IPS DF 6.9 (cell line): ENCODE measurements around the gene CTNNA2.
"Not testable (repeated sequence)": the region's sequence is repeated elsewhere in the genome, so short reads cannot be mapped to it uniquely, and the experiment has no call there.

Source experiments
- DNase-seq: peaks from one replicate; pipeline ENCODE4 v3.0.0-alpha.2; 2013; ENCODE audit warnings: low read depth, low spot score
- H3K27ac ChIP-seq: one replicate; pipeline ENCODE4 v1.5.1; 2013; ENCODE audit warnings: low read length, control low read depth
- H3K27me3 ChIP-seq: 2 replicates; pipeline ENCODE4 v1.6.1; 2013; ENCODE audit warnings: mild to moderate bottlenecking, low read length; ENCODE audit not compliant: control insufficient read depth, insufficient read depth
- H3K36me3 ChIP-seq: 2 replicates; pipeline ENCODE4 v1.6.1; 2013; ENCODE audit warnings: low read length; ENCODE audit not compliant: control insufficient read depth, insufficient read depth
- H3K4me1 ChIP-seq: 2 replicates; pipeline ENCODE4 v1.6.1; 2013; ENCODE audit warnings: low read length; ENCODE audit not compliant: control insufficient read depth, insufficient read depth
- H3K4me3 ChIP-seq: 2 replicates; pipeline ENCODE4 v1.5.1; 2013; ENCODE audit warnings: mild to moderate bottlenecking, low read length
- H3K9me3 ChIP-seq: 2 replicates; pipeline ENCODE4 v1.6.1; 2013; ENCODE audit warnings: low read length, inconsistent platforms; ENCODE audit not compliant: control insufficient read depth, insufficient read depth
- WGBS: extraction: QIAGEN DNeasy Blood & Tissue Kit; methylation state at CpG from one replicate; pipeline ENCODE4 v1.1.7; 2013; ENCODE audit warnings: mixed read lengths, missing lambda C conversion rate; ENCODE audit not compliant: insufficient read length, insufficient coverage; 5-methylcytosine and 5-hydroxymethylcytosine counted together

CTNNA2 gene

GRCh38 chr2:80078290-80079036 lies 565.6 kb downstream of the CTNNA2 start:
- no peak overlapping the region for H3K27ac ChIP-seq
- WGBS, result no CpG with 5 or more reads among the region's 6 CpGs
- no peak for DNase-seq
- H3K4me3 ChIP-seq, result no peak overlapping the region
- H3K4me1 ChIP-seq, result no peaks in the 10 kb centered on the region
- H3K9me3 ChIP-seq, result no peaks in the 10 kb centered on the region
- no peaks in the 10 kb centered on the region for H3K36me3 ChIP-seq
- H3K27me3 ChIP-seq, result no peaks in the 10 kb centered on the region

- H3K9me3 ChIP-seq, result no peaks in the 10 kb centered on the region
- H3K27me3 ChIP-seq, result no peaks in the 10 kb centered on the region
- no peak overlapping the region for H3K27ac ChIP-seq
- no peak for DNase-seq
- H3K4me3 ChIP-seq, result no peak overlapping the region
- no peaks in the 10 kb centered on the region for H3K36me3 ChIP-seq
- H3K4me1 ChIP-seq, result no peaks in the 10 kb centered on the region
- WGBS, result no CpG with 5 or more reads among the region's 9 CpGs
These were observed 568.1 kb downstream of the CTNNA2 start for GRCh38 chr2:80080957-80081356.

- no peak for DNase-seq
- Histone ChIP-seq H3K27ac (no peak overlapping the region), H3K4me1 (no peaks in the 10 kb centered on the region), H3K36me3 (no peaks in the 10 kb centered on the region), H3K4me3 (no peak overlapping the region), H3K27me3 (no peaks in the 10 kb centered on the region), H3K9me3 (no peaks in the 10 kb centered on the region)
- WGBS, result no CpG with 5 or more reads among the region's 2 CpGs
These were observed 574.0 kb downstream of the CTNNA2 start for GRCh38 chr2:80086831-80087230.

GRCh38 chr2:80091237-80091636 lies 578.4 kb downstream of the CTNNA2 start:
- WGBS, result no CpG with 5 or more reads among the region's 4 CpGs
- Histone ChIP-seq H3K4me3 (no peak overlapping the region), H3K9me3 (no peaks in the 10 kb centered on the region), H3K36me3 (no peaks in the 10 kb centered on the region), H3K27me3 (no peaks in the 10 kb centered on the region), H3K4me1 (no peaks in the 10 kb centered on the region), H3K27ac (no peak overlapping the region)
- DNase-seq, result no peak

- no peak for DNase-seq
- Histone ChIP-seq H3K27me3 (no peaks in the 10 kb centered on the region), H3K27ac (no peak overlapping the region), H3K9me3 (no peaks in the 10 kb centered on the region), H3K4me1 (no peaks in the 10 kb centered on the region), H3K36me3 (no peaks in the 10 kb centered on the region), H3K4me3 (no peak overlapping the region)
These were observed 579.6 kb downstream of the CTNNA2 start for GRCh38 chr2:80092474-80092873.

GRCh38 chr2:80098503-80098902 lies 585.7 kb downstream of the CTNNA2 start:
- not testable (repeated sequence) for H3K4me3 ChIP-seq, H3K36me3 ChIP-seq, DNase-seq, H3K27me3 ChIP-seq, H3K9me3 ChIP-seq, H3K4me1 ChIP-seq, H3K27ac ChIP-seq
- no CpG with 5 or more reads among the region's 12 CpGs for WGBS

- WGBS, result no CpG with 5 or more reads among the region's 1 CpG
- H3K36me3 ChIP-seq, result no peaks in the 10 kb centered on the region
- no peak for DNase-seq
- no peaks in the 10 kb centered on the region for H3K4me1 ChIP-seq
- H3K4me3 ChIP-seq, result no peak overlapping the region
- no peaks in the 10 kb centered on the region for H3K9me3 ChIP-seq
- H3K27ac ChIP-seq, result no peak overlapping the region
- H3K27me3 ChIP-seq, result no peaks in the 10 kb centered on the region
These were observed 589.2 kb downstream of the CTNNA2 start for GRCh38 chr2:80102026-80102425.

GRCh38 chr2:80105015-80105640 lies 592.3 kb downstream of the CTNNA2 start:
- no peak for DNase-seq
- WGBS, result no CpG with 5 or more reads among the region's 7 CpGs

GRCh38 chr2:80111185-80111584 lies 598.3 kb downstream of the CTNNA2 start:
- Histone ChIP-seq H3K36me3 (no peaks in the 10 kb centered on the region), H3K4me1 (no peaks in the 10 kb centered on the region), H3K9me3 (no peaks in the 10 kb centered on the region), H3K27me3 (no peaks in the 10 kb centered on the region), H3K27ac (no peak overlapping the region), H3K4me3 (no peak overlapping the region)
- DNase-seq, result no peak

More at GRCh38 chr2:80105015-80105640, 592.3 kb downstream of the CTNNA2 start:
- H3K36me3 ChIP-seq, result no peaks in the 10 kb centered on the region
- no peaks in the 10 kb centered on the region for H3K27me3 ChIP-seq
- H3K4me3 ChIP-seq, result no peak overlapping the region
- H3K4me1 ChIP-seq, result no peaks in the 10 kb centered on the region
- no peaks in the 10 kb centered on the region for H3K9me3 ChIP-seq
- no peak overlapping the region for H3K27ac ChIP-seq

- no peak overlapping the region for H3K4me3 ChIP-seq
- H3K9me3 ChIP-seq, result no peaks in the 10 kb centered on the region
- no peak overlapping the region for H3K27ac ChIP-seq
- no peaks in the 10 kb centered on the region for H3K36me3 ChIP-seq
- no CpG with 5 or more reads among the region's 3 CpGs for WGBS
- no peak for DNase-seq
- no peaks in the 10 kb centered on the region for H3K27me3 ChIP-seq
- H3K4me1 ChIP-seq, result 0 out of 2 replicates have a peak, but pooled peaks cover 1% of the 10 kb centered on the region
These were observed 599.9 kb downstream of the CTNNA2 start for GRCh38 chr2:80112790-80113189.

- Histone ChIP-seq H3K4me3 (no peak overlapping the region), H3K27me3 (no peaks in the 10 kb centered on the region), H3K4me1 (0 out of 2 replicates have a peak, but pooled peaks cover 1% of the 10 kb centered on the region), H3K27ac (no peak overlapping the region), H3K9me3 (no peaks in the 10 kb centered on the region), H3K36me3 (no peaks in the 10 kb centered on the region)
- WGBS, result no CpG with 5 or more reads among the region's 3 CpGs
- no peak for DNase-seq
These were observed 600.5 kb downstream of the CTNNA2 start for GRCh38 chr2:80113399-80113798.
